KOPT-K1 (cell line): ENCODE data around the gene SLAMF6.
"Not testable (repeated sequence)": the region's sequence is repeated elsewhere in the genome, so short reads cannot be mapped to it uniquely, and the experiment has no call there.

Experiments
- H3K27ac ChIP-seq: fragments of 200-600 bp; sonication (generic); 2 replicates; pipeline ENCODE4 v1.5.1; 2016; ENCODE audit warnings: antibody characterized with exemption, mild to moderate bottlenecking, low read depth, low read length; ENCODE audit not compliant: poor library complexity, severe bottlenecking
- H3K36me3 ChIP-seq: fragments of 200-600 bp; sonication (generic); 2 replicates; pipeline ENCODE4 v1.5.1; 2017; ENCODE audit warnings: antibody characterized with exemption, mild to moderate bottlenecking, low read length, moderate library complexity; ENCODE audit not compliant: insufficient read depth
- H3K9me3 ChIP-seq: fragments of 200-600 bp; sonication (generic); 2 replicates; pipeline ENCODE4 v1.5.1; 2017; ENCODE audit warnings: antibody characterized with exemption, low read length, mild to moderate bottlenecking; ENCODE audit not compliant: insufficient read depth, poor library complexity, severe bottlenecking

Gene SLAMF6

DNA sequence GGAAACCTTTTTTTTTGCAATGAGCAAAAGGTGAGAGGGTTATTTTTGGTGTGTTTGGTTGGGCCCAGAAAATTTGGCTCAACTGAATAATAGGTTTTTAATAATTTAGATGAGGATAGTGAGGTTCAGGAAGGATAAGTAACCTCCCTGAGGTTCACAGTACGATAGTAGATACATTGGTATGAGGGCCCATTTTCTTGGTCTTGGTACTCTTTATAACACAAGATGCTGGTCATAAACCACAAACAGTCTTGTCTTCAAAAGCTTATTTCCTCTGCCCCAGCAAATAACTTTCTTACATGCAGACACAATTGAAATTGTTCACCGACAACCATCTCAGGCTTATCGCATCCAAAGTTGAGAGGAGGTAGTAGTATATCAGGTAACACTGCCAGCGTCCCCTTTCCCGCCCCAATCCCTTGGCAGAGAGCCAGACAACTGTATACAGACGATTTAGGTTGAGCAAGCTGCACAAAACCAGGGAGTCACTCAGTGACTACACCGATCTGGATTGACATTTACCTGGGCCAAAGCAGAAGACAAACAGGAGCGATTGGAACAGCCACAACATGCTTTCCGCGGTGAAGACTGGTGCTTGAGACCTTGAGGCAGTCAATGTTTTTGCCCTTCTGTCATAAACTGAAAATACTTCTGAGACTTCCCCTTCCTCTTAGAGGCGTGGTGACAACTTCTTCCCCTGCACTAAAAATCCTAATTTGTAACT, at the start of gene SLAMF6:
Gene SLAMF6 (minus strand): TSS at position 634 of the 724 bp plus-strand sequence. CDS start 63 bp downstream, at position 571.
- no peaks in the 10 kb centered on the region for H3K36me3 ChIP-seq
- H3K9me3 ChIP-seq: peaks cover 16% of the 10 kb centered on the region
- H3K27ac ChIP-seq: peak within 1 kb of the TSS; percentile 90

DNA sequence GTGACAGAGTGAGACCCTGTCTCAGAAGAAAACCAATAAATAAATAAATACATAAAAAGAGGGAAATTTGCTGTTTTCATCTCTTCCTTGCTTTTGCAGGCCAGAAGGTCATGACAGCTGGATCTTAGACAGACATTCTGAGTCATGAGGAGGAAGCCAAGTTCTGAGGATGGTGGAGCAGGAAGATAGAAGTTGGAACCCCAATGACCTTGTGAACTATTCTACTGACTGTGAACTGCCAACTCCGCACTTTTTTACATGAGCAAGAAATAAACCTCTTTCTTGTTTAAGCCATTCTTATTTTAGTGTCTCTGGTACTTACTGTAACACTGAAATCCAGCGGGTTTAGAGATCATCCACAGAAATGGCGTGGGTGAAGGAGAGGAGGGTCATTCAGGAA, 47.8 kb upstream of the SLAMF6 start:
- Histone ChIP-seq H3K27ac (peak overlapping the region; percentile 96), H3K9me3 (no peaks in the 10 kb centered on the region), H3K36me3 (no peaks in the 10 kb centered on the region)

DNA sequence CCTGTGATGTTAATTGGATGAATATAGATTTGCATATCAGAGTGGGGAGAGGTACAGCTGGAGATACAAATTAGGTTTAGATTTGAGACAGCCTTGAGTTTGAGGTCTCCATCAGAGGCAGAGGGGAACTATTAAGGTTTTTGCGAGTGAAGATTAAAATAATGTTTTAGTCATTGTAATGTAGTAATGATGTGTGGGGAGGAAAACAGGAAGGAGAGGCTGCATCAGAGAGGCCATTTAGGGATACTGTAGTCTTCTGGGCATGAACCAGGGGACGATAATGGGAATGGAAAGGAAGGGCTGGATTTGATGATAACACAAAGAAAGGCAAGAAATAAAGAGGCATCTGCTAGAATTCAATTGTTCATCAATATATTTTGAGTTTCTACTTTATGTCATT, 46.8 kb upstream of the SLAMF6 start:
- Histone ChIP-seq H3K27ac (peak overlapping the region; percentile 96), H3K9me3 (no peaks in the 10 kb centered on the region), H3K36me3 (no peaks in the 10 kb centered on the region)

DNA sequence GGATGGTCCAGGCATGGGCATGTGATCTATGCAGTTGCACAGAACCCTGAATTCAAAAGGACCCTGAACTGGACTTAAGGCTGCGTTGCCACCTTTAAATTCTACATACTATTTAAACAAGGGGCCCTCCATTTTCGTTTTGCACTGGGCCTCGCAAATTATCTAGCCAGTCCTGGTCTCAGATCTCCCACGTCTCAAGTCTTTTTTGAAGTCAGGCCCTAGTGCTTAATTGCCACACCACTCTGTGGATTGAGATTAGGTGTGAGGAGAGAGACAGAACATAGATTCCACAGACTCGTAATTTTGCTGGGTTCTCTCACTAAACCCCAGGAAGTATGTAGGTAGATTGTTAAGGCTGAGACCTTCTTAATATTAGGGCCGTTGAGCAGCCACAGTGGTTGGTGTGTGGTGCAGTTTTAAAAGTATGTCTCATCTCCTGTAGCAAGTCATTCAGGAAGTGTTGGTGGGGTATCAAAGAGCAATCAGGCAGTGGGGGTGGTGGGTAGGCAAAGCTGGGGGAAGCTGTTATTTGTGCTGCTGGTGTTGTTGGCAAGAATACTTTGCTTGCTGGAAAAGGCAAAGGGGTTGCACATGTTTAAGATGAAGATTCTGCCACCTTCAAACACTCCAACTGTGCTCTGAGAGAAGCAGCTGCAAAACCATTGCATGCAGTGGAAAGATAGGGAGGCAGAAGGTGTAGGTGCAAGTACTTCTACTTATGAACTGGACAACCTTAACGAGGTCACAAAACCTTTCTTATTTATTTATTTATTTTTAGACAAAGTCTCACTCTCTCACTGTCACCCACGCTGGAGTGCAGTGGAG, 45.0 kb upstream of the SLAMF6 start:
- H3K27ac ChIP-seq: peak overlapping the region; percentile 96
- peaks cover 16% of the 10 kb centered on the region for H3K36me3 ChIP-seq
- H3K9me3 ChIP-seq: peaks cover 10% of the 10 kb centered on the region

DNA sequence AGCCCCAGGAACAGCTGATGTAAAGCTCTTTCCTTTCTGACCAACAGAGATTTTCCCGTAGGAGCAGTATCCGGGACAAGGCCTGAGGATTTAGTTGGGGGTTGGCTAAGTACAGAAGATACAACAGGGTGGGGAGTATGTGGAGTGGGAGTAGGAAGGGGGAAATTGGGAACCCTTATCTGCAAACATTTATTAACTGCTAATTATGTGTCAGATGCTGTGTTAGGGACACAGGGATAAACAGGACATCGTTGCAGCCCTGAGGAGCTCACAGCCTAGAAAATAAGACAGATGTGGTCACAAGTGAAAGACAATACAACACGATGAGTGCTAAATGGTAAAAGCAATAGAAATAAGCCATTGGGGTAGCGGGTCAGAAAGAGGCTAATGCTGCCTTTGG, 44.3 kb upstream of the SLAMF6 start:
- peak overlapping the region; percentile 96 for H3K27ac ChIP-seq
- H3K9me3 ChIP-seq: peaks cover 17% of the 10 kb centered on the region
- H3K36me3 ChIP-seq: peaks cover 22% of the 10 kb centered on the region

DNA sequence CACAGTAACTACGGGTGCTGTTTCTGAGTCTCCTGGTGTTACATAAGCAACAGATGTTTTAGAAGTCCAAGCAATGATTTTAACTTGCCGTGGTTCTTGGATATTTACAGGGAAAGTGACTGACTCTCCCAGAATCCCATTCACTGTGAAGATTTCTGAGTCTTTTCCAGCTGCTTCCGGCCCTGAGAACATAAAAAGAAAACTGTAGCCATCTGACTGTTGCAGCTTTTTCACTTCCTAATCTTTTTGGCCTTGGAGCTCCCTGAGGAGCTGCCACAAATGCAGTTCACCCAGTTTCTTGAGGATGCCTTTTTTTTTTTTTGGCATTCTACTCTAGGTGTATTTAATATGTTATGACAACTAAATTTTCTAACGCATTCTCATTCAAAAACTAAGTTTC, 42.5 kb upstream of the SLAMF6 start:
- peaks cover 20% of the 10 kb centered on the region for H3K9me3 ChIP-seq
- peak overlapping the region; percentile 96 for H3K27ac ChIP-seq
- peaks cover 22% of the 10 kb centered on the region for H3K36me3 ChIP-seq

DNA sequence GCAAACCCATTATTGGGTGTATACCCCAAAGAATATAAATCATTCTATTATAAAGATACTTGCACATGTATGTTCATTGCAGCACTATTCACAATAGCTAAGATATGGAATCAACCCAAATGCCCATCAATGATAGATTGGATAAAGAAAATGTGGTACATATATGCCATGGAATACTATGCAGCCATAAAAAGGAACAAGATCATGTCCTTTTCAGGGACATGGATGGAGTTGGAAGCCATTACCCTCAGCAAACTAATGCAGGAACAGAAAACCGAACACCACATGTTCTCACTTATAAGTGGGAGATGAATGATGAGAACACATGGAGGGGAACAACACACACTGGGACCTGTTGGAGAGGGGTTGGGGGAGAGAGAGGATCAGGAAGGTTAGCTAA, 40.2 kb upstream of the SLAMF6 start:
- not testable (repeated sequence) for H3K27ac ChIP-seq
- Histone ChIP-seq H3K36me3 (peaks cover 22% of the 10 kb centered on the region), H3K9me3 (peaks cover 20% of the 10 kb centered on the region)

DNA sequence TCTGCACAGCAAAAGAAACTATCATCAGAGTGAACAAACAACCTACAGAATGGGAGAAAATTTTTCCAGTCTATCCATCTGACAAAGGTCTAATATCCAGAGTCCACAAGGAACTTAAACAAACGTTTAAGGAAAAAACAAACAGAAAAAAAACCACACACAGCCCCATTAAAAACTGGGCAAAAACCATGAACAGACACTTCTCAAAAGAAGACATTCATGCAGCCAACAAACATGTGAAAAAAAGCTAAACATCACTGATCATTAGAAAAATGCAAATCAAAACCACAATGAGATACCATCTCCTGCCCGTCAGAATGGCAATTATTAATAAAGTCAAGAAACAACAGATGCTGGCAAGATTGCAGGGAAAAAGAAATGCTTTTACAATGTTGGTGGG, 39.7 kb upstream of the SLAMF6 start:
- not testable (repeated sequence) for H3K27ac ChIP-seq
- peaks cover 22% of the 10 kb centered on the region for H3K36me3 ChIP-seq

DNA sequence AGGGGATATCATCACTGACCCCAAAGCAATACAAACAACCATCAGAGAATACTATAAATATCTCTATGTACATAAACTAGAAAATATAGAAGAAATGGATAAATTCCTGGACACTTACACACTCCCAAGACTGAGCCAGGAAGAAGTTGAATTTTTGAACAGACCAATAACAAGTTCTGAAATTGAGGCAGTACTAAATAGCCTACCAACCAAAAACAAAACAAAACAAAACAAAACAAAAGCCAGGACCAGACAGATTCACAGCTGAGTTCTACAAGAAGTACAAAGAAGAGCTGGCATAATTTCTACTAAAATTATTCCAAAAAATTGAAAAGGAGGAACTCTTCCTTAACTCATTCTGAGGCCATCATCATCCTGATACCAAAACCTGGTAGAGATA, 37.8 kb upstream of the SLAMF6 start:
- H3K9me3 ChIP-seq: peaks cover 20% of the 10 kb centered on the region
- peaks cover 22% of the 10 kb centered on the region for H3K36me3 ChIP-seq
- H3K27ac ChIP-seq: peak overlapping the region; percentile 48

More for the DNA sequence above, 39.7 kb upstream of the SLAMF6 start:
- H3K9me3 ChIP-seq: peaks cover 20% of the 10 kb centered on the region

DNA sequence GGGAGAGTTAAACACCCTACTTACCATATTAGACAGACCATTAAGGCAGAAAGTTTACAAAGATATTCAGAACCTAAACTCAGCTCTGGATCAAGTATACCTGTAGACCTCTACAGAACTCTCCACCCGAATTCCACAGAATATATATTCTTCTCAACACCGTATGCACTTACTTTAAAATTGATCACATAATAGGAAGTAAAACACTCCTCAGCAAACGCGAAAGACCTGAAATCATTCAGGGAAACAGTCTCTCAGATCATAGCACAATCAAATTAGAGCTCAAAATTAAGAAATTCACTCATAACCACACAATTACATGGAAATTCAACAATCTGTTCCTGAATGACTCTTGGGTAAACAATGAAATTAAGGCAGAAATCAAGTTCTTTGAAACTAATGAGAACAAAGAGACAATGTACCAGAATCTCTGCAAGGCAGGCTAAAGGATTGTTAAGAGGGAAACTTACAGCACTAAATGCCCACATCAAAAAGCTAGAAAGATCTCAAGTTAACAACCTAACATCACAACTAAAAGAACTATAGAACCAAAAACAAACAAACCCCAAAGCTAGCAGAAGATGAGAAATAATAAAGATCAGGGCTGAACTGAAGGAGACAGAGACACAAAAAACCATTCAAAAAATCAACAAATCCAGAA, 37.1 kb upstream of the SLAMF6 start:
- Histone ChIP-seq H3K36me3 (peaks cover 22% of the 10 kb centered on the region), H3K9me3 (peaks cover 20% of the 10 kb centered on the region), H3K27ac (peak overlapping the region; percentile 48)

DNA sequence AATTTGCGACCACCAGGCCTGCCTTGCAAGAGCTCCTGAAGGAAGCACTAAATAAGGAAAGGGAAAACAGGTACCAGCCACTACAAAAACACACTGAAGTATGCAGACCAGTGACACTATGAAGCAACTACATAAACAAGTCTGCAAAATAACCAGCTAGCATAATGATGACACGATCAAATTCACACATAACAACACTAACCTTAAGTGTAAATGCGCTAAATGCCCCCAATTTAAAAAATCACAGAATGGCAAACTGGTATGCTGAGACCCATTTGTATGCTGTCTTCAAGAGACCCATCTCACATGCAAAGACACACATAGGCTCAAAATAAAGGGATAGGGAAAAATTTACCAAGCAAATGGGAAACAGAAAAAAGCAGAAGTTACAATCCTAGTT, 36.4 kb upstream of the SLAMF6 start:
- peaks cover 20% of the 10 kb centered on the region for H3K9me3 ChIP-seq
- H3K27ac ChIP-seq: peak overlapping the region; percentile 48
- H3K36me3 ChIP-seq: peaks cover 19% of the 10 kb centered on the region

DNA sequence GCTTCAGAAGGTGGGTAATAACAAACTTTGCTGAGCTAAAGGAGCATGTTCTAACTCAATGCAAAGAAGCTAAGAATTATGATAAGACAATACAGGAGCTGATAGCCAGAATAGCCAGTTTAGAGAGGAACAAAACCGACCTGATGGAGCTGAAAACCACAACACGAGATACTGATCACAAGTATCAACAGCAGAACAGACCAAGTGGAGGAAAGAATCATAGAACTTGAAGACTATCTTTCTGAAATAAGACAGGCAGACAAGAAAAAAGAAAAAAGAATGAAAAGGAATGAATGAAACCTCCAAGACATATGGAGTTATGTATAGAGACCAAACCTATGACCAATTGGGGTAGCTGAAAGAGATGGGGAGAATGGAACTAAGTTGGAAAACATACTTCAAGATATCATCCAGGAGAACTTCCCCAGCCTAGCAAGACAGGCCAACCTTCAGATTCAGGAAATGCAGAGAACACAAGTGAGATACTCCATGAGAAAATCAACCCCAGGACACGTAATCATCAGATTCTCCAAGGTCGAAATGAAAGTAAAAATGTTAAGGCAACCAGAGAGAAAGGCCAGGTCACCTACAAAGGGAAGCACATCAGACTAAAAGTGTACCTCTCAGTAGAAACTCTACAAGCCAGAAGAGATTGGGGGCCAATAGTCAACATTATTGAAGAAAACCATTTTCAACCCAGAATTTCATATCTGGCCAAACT, 35.8 kb upstream of the SLAMF6 start:
- peaks cover 18% of the 10 kb centered on the region for H3K9me3 ChIP-seq
- H3K27ac ChIP-seq: peak overlapping the region; percentile 48
- H3K36me3 ChIP-seq: peaks cover 14% of the 10 kb centered on the region

DNA sequence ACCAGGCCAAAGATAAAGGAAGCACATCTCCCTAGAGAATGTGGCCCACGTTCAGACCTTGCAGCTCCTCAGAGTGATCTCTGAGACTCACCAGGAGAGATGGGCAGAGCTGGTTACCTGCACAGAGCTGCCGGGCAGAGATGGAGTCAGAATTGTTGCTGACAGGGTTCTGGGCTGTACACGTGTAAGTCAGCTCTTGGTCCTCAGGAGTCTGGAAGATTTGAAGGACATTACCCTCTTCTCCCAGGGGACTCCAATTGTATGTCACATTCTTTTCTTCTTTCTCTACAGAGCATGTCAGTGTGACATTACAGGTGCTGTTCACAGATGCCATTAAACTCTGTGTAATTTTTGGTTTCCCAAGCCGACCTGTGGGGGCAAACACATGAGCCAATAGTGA, 30.7 kb upstream of the SLAMF6 start:
- Histone ChIP-seq H3K9me3 (no peaks in the 10 kb centered on the region), H3K27ac (no peak overlapping the region), H3K36me3 (peaks cover 52% of the 10 kb centered on the region)

DNA sequence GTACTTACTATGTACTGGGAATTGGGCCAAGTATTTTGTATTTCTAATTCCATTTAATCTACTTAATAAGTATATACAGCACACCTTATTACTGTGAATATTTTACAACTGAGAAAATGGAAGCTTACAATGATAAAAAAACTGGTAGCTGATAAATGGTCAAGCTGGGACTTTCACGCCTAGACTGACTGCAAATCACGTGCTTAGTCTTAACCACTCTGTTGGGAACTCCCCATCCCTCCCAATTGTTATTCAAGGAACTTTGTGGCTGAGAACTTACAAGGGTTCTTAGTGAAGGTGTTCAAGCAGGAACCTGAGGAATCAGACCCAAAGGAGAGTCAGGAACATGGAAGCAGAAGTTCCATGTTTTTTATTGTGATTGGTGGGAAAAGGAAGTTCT, 29.4 kb upstream of the SLAMF6 start:
- H3K27ac ChIP-seq: no peak overlapping the region
- H3K36me3 ChIP-seq: peaks cover 59% of the 10 kb centered on the region
- H3K9me3 ChIP-seq: no peaks in the 10 kb centered on the region
